Bone marrow (tissue), 2 donors: Measurements from ENCODE around the gene KCNN3.
A peak's percentile ranks its signal among the peaks of the same experiment; 100 is the strongest.
"Not testable (repeated sequence)": the region's sequence is repeated elsewhere in the genome, so short reads cannot be mapped to it uniquely, and the experiment has no call there.

Experiments
- DNase-seq, 2 donors: peaks; one replicate each; lab custom pipeline; 2025; lab: John Stamatoyannopoulos, UW

KCNN3 gene

DNA sequence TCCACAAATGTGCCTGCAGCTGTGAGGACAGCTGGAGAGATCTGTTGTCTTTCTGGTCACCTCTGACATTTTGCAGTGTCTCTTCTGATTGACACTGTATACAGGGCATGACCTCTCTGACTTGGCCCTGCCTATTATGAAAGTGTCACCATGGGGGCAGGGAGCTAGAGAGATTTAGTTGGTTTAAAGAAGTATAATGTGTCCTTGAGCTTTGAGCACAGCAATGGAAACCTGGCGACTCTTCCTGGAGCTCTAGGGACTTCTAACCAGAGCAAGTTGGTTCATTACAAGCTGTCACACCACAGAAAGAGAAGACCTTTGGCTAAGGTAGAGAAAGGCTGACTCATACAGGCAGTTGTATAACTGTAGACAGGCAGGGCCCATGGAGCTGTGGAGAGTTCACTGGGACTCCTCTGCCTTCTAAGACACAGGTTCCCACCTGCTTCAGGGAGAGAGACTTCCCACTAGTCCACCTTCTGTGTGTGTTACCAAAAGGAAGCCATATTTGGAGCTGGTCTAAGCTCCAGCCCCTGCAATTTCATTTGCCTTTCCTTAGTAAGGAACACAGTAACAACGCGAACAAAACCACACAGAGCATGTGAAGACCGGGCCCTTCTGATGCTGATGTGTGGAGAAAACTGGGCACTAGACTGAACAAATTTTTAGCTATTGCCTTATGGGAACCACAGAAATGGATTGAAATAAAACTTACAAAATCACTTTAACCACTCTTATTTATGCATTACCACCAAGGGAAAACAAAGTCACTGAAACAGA, 171.6 kb downstream of the KCNN3 start:
- DNase-seq, result no peak

DNA sequence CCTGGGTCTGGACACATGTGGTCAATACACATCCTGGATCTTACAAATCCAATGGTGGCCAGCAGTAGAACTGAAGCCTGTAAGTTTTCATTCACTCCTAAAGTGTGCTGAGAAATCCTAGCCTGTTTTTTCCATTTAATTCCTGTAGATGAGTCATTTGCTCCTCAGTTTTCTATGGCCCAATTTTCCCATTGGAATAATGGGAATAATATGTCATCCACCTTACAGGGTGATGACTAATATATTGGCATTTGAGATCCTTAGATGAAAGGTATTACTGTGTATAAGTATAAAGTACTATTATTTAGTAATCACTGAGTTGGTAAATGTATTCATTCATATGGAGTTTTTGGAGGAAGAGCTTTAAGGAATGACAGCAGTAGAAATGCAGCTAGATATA, 172.4 kb downstream of the KCNN3 start:
- DNase-seq, result no peak

DNA sequence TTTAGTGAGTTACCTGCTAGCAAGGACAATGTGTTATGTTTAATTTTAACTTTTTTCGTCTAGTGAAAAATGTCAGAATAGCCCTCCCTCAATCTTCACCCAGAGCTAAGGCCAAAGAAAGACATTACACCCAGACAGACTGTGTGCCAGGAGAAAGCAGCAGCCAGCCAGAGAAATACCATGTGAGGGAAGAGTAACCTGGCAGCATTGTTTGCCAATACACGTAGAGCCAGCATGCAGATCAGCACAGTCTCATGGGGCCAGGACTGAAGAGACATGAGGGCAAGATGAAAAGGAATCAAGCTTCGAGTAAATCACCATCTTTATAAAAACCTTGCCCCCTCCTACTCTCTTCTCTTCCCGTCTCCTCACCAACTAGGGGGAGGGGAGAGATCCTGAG, 173.6 kb downstream of the KCNN3 start:
- no peak for DNase-seq

DNA sequence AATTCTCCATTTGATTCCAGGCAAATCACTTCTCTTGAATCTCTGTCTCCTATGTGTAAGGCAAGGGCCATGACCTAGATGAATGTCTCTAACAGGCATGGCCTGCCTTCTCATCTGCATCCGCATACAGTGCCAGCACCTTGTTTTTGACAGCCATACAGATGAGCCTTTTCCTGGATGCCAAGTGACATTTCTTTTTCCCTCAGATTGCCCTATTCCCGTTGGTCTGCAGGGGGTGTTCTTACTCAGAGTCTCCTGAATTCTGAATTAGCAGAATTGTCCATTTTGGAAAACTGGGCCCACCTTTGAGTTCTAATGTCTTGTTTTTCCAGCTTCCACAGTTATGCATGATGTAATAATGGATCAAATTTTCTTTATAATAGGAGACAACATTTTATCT, 174.1 kb downstream of the KCNN3 start:
- DNase-seq, result no peak

DNA sequence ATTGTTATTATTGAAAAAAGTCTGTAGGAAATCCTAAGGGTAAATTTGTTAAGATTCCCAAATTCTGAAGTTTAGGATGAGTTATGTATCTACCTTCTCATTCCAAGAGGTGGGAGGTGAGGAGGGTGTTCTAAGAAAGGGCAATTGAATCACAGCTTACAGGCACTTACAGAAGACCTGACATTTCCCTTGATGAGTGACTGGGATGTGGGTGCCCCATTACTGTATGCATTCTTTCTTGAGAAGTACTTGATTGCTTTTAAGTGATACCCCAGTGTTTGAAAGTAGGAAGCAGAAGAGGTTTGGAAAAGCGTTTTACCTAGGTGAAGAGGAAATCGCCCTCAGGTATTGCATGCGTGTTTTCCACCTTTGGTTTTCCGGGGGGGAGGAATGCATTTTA, 175.1 kb downstream of the KCNN3 start:
- no peak for DNase-seq

DNA sequence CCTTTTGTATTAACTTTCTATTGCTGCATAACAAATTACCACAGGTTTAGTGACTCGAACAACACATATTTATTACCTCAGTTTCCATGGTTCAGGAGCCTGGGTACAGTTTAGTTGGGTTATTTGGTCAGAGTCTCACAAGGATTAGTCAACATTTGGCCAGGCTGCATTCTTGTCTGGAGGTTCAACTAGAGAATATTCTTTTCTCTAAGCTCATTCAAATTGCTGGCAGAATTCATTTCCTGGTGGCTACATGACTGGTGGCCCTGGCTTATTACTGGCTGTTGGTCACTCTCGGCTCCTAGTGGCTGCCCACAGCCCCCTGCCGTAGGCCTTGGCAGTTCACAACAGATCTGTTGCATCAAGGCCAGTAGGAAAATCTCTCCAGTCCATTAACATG, 181.0 kb downstream of the KCNN3 start:
- DNase-seq, result no peak

DNA sequence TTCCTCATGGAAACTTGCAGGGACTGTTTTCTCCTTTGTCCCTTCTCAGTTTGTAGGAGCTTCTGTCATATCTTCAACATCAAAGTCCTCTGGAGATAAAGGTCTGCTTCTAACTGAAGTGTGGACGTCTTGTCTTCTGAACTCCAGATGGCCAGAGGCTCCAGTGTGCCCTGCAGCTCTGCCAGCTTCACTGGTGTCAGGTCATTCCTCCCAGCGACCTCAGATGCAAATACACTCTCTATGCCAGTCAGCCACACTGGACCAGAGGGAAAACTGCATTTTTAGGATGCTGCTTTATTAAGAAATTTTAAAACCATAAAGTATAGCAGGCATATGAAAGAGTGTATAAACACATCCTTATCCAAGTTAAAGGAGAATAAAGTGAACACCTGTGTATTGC, 183.6 kb downstream of the KCNN3 start:
- DNase-seq, result no peak

DNA sequence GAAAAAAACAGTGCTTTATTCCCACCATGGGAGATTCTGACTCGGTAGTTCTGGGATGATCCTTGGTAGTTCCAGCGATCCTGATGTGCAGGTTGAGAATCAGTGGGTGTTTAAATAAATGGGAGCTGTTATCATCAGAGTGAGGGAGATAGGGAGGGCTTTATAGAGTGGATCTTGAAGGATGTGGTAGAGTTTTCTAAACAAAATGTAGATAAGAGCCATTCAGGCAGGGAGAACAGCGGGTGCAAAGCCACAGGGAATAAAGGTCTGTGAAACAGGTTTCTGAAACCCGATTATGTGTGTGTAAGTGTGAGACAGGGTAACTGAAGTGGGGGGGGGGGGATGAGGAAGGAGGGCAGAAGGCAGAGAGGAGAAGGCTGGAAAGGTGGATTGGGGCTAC, 186.3 kb downstream of the KCNN3 start:
- no peak for DNase-seq

DNA sequence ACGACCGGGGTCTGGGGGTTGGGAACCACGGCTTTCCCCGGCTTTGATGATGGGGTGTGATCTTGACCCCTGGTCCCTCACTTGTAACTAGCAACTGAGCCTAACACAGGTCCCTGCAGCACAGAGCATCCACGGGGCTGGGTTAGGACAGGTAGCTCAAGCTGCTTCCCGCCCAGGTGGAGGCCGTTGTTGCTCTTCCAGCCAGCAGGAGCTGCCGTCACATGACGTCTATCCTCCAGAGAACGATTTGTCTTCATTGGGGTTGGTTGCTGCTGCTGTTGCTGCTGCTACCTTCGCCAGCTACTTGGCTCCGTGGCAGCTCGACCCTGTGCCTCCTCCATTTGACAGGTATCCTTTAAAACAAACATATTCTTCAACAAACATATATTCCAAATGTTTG, 187.8 kb downstream of the KCNN3 start:
- DNase-seq, result no peak

DNA sequence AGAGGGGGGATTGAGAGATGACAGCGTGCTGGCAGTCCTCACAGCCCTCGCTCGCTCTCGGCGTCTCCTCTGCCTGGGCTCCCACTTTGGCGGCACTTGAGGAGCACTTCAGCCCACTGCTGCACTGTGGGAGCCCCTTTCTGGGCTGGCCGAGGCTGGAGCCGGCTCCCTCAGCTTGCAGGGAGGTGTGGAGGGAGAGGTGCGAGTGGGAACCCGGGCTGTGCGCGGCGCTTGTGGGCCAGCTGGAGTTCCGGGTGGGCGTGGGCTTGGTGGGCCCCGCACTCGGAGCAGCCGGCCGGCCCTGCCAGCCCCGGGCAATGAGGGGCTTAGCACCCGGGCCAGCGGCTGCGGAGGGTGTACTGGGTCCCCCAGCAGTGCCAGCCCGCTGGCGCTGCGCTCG, 192.2 kb downstream of the KCNN3 start:
- DNase-seq, result not testable (repeated sequence)

DNA sequence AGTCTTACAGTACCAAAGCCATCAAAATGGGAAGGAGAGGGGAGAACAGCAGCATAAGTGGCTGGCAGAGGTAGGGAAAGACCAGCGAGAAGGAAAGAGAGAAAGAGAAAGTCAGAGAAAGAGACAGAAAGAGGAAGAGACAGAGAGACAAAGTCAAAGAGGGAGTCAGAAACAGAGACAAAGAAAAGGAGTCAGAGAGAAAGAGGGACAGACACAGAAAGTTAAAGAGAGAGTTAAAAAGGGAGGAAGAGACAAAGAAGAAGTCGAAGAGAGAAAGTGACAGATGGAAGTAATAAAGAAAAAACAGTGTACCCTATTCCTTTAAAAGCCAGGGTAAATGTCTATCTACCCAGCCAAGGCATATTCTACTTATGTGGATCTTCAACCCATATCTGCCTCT, 193.2 kb downstream of the KCNN3 start:
- DNase-seq, result not testable (repeated sequence)

DNA sequence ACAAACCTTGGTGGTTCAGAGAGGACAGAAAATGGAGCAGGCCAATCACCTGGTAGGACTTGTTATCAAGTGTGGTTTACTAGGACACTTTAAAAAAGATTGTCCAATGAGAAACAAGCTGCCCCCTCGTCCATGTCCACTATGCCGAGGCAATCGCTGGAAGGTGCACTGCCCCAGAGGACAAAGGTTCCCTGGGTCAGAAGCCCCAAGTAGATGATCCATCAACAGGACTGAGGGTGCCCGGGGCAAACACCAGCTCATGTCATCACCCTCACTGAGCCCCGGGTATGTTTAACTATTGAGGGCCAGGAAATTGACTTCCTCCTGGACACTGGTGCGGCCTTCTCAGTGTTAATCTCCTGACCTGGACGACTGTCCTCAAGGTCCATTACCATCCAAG, 195.6 kb downstream of the KCNN3 start:
- DNase-seq, result not testable (repeated sequence)

DNA sequence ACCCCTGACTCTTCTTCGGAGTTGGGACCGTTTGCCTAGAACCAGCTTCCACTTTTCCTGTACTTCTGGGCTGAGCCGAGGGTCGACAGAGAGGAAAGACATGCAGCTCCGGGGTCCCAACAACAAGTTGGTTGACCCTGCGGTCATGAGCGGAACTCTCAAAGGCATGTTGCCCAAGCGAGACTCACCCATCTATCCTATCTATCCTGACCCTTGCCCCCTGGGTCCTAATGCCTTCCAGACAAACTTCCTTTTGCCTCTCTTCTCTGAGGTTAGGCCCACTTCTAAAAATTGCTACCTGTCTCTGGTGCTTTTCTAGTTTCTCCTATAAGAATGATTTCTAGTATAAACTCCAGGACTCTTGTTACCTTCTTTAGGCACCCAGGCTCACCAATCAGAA, 197.8 kb downstream of the KCNN3 start:
- not testable (repeated sequence) for DNase-seq

DNA sequence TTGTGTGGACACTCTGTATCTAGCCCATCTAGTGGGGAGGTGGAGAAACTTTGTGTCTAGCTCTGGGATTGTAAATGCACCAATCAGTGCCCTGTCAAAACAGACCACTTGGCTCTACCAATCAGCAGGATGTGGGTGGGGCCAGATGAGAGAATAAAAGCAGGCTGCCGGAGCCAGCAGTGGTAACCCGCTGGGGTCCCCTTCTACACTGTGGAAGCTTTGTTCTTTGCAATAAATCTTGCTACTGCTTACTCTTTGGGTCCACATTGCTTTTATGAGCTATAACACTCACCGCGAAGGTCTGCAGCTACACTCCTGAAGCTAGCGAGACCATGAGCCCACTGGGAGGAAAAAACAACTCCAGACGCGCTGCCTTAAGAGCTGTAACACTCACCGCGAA, 198.7 kb downstream of the KCNN3 start:
- DNase-seq, result not testable (repeated sequence)

DNA sequence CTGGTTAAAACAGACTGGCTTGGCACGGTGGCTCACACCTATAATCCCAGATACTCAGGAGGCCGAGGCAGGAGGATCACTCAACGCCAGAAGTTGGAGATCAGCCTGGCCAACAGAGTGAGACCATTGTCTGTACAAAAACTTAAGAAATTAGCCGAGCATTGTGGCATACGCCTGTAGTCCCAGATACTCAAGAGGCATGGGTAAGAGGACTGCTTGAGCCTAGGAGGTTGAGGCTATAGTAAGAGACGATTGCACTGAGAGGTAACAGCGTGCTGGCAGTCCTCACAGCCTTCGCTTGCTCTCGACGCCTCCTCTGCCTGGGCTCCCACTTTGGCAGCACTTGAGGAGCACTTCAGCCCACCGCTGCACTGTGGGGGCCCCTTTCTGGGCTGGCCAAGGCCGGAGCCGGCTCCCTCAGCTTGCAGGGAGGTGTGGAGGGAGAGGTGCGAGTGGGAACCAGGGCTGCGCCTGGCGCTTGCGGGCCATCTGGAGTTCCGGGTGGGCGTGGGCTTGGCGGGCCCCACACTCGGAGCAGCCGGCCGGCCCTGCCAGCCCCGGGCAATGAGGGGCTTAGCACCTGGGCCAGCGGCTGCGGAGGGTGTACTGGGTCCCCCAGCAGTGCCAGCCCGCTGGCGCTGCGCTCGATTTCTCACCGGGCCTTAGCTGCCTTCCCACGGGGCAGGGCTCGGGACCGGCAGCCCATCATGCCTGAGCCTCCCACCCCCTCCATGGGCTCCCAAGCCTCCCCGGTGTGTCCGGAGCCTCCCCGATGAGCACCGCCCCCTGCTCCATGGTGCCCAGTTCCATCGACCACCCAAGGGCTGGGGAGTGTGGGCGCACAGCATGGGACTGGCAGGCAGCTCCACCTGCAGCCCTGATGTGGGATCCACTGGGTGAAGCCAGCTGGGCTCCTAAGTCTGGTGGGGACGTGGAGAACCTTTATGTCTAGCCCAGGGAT, 199.5 kb downstream of the KCNN3 start:
- DNase-seq, result not testable (repeated sequence)

DNA sequence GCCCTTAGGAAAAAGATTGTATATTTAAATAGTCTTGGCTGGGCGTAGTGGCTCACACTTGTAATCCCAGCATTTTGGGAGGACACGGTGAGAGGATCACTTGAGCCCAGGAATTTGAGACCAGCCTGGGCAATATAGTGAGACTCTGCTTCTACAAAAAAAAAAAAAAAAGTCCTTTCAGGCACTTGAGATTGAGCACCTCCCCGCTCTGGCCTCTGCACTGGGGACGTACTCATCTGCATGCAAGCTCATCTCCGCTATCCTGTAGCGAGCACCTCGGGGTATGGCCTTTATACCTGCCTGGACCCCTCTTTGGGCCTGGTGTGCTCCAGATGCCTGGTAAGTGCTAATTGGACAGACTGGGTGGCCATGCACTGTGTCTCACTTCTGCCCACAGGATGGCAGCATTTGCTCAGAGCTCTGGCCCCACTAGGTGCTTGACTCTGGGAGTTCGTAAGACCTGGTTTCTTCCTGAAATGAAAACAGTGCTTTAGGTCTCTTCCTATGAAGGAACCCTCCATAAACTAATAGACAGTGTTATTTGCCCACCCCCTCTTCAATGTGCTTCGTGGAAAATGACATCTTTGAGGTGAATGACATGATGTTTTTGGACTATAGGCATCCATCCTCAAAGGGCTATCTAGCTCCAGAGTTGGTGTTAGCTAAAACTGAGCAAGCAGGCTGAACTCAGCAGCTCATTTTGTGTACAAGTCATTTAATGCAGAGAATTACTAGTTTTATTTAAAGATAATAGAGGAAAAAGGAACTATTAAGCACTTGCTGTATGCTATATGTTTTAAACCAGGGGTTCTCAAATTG, 200.4 kb downstream of the KCNN3 start:
- peak; percentile 4 to 67 for DNase-seq

DNA sequence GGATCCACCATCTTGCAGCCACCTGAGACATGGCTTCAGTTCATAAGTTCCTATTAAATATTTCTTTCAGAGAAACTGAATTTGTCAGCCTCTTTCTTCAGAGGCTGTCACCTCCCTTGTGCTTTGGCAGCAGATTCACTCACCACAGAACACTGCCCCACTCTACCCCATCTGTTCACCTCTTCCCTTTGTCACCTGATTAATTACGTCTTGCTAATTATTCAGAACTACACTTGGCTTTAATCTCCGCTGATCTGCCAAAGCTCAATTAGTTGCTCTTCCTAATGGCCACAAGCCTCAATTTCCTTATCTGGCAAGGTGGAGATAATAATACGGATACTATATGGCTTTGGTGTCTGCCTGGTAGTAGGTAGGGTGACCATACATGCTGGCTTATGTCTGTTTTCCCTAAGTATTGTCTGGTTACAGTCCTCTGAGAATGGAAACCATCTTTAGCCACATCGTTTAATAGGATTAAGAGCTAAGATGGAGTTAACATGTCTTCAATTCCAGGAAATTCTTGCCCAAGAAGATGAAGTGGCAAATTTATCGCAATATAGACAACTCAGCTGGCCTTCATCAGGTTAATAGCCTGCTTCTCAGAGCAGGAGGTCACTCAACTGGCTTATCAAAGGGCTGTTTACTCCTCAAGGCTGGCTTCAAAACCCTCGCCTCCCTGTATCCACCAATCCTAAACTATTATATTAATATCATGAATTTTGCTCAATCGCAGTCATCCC, 203.9 kb downstream of the KCNN3 start:
- no peak for DNase-seq

DNA sequence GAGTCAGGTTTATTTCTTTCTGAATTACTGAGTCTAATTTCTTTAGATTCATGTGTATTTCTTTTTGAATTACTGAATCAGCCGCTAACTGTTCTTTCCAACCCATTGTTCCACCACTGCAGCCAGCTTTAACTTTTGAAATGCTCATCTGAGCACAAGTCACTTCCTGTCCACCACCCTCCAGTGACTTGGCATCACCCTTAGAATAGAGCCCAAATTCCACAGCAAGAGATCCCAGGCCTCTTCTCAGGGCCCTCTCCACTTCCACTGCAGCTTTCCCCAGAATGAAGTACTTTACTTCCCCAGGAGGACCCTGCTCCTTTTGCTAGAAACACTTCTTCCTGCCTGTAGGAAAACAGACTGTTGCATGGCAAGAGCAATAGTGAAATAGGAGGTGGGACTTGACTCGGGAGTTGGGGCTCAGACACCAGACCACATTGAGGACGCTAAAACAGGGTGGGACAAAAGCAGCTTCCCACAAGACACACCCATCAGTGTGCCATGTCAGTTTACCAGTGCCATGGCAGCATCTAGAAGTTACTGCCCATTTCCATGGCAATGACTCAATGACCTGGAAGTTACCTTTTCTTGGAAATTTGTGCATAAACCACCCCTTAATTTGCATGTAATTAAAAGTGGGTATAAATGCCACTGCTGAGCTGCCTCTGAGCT, 205.6 kb downstream of the KCNN3 start:
- no peak for DNase-seq

DNA sequence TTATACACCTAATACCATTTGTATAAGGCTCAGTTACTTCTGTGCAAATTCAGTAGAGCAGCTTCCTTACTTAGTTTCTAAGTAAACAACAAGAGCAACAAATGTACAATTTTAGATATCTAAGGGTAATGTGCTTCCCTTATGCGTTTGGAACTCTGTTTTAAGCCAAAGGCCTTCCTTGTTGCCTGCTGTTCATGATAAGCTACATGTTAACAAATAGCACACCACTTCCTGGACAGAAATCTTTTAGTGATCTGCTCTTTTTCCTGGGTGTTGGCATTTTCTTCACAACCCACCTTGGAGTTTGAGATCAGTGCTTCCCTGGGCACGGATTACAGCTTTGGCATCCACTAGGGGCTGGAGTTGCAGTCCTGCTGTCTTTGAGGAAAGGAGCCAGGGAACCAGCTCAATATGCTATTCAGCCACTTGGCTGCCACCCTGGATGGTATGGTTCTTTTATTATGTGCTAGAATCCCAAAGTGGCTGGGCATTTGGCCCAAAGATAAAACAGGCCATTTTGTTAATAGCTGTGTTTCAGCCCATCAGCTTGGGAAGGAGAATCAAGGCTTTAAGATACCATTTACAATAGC, 206.5 kb downstream of the KCNN3 start:
- no peak for DNase-seq

DNA sequence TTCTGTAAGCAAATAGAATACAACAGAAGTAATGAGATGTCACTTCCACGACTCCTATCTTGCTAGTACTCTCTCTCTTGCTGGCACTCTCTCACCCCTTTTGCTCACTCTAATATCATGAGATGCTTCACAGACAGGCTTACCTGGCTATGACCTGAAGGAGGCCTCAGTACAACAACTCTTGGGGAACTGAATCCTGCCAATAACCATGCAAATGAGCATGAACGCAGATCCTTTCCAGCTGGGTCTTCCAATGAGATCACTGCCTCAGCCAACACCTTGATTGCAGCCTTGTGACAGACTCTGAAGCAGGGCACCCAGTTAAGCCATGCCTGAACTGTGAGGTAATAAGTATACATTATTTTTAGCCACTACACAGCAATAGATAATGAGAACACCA, 209.0 kb downstream of the KCNN3 start:
- no peak for DNase-seq
